H9 (cell line): Measurements from ENCODE around the gene DUSP6. TPM values are rescaled to one million over a fixed set of nuclear protein-coding genes. Genes with fewer than 3 reads are reported as not detected.

Source experiments
- DNase-seq: peaks from one replicate; pipeline ENCODE4 v3.0.0-alpha.2; 2017
- H2AFZ ChIP-seq: one replicate; pipeline ENCODE4 v1.6.1; 2013; ENCODE audit warnings: mild to moderate bottlenecking, low read length, control low read depth, moderate library complexity
- H2AK5ac ChIP-seq: 2 replicates; pipeline ENCODE4 v1.6.1; 2013; ENCODE audit warnings: low read length, control low read depth, mixed read lengths; ENCODE audit not compliant: insufficient read length
- H2BK120ac ChIP-seq: one replicate; pipeline ENCODE4 v1.6.1; 2013; ENCODE audit warnings: low read depth, mild to moderate bottlenecking, low read length, control low read depth, inconsistent platforms; ENCODE audit not compliant: poor library complexity, severe bottlenecking
- H2BK12ac ChIP-seq: 2 replicates; pipeline ENCODE4 v1.6.1; 2013; ENCODE audit warnings: low read length, control low read depth, mixed read lengths, low read depth; ENCODE audit not compliant: insufficient read length
- H2BK15ac ChIP-seq: 2 replicates; pipeline ENCODE4 v1.6.1; 2013; ENCODE audit warnings: low read depth, low read length, control low read depth
- H2BK20ac ChIP-seq: one replicate; pipeline ENCODE4 v1.6.1; 2013; ENCODE audit warnings: low read depth, mild to moderate bottlenecking, low read length, control low read depth, inconsistent platforms; ENCODE audit not compliant: poor library complexity, severe bottlenecking
- H2BK5ac ChIP-seq: 2 replicates; pipeline ENCODE4 v1.6.1; 2013; ENCODE audit warnings: low read length, control low read depth, mixed read lengths; ENCODE audit not compliant: insufficient read length
- H3K14ac ChIP-seq: 2 replicates; pipeline ENCODE4 v1.6.1; 2013; ENCODE audit warnings: low read length, control low read depth; ENCODE audit not compliant: insufficient read depth
- H3K18ac ChIP-seq: 2 replicates; pipeline ENCODE4 v1.6.1; 2013; ENCODE audit warnings: low read depth, mild to moderate bottlenecking, mixed read lengths, low read length, control low read depth; ENCODE audit not compliant: insufficient read length
- H3K23ac ChIP-seq: 2 replicates; pipeline ENCODE4 v1.6.1; 2013; ENCODE audit warnings: low read length, control low read depth, mixed read lengths, low read depth; ENCODE audit not compliant: insufficient read length
- H3K23me2 ChIP-seq: 2 replicates; pipeline ENCODE4 v1.6.1; 2013; ENCODE audit warnings: low read depth, mild to moderate bottlenecking, mixed read lengths, low read length, control low read depth; ENCODE audit not compliant: insufficient read length, poor library complexity, severe bottlenecking
- H3K27ac ChIP-seq: 2 replicates; pipeline ENCODE4 v1.5.1; 2013; ENCODE audit warnings: low read length, control low read depth, mixed read lengths, low read depth; ENCODE audit not compliant: insufficient read length
- H3K27me3 ChIP-seq: 2 replicates; pipeline ENCODE4 v1.6.1; 2013; ENCODE audit warnings: low read length, control low read depth, inconsistent platforms; ENCODE audit not compliant: insufficient read depth
- H3K4ac ChIP-seq: 2 replicates; pipeline ENCODE4 v1.6.1; 2013; ENCODE audit warnings: low read depth, mild to moderate bottlenecking, control low read depth, inconsistent platforms, low read length, moderate library complexity
- H3K4me1 ChIP-seq: 2 replicates; pipeline ENCODE4 v1.6.1; 2013; ENCODE audit warnings: low read length, control low read depth, inconsistent platforms; ENCODE audit not compliant: insufficient read depth
- H3K4me2 ChIP-seq: 2 replicates; pipeline ENCODE4 v1.6.1; 2013; ENCODE audit warnings: low read length, control low read depth, mixed read lengths; ENCODE audit not compliant: insufficient read length, insufficient read depth
- H3K56ac ChIP-seq: 2 replicates; pipeline ENCODE4 v1.6.1; 2013; ENCODE audit warnings: low read depth, mild to moderate bottlenecking, mixed read lengths, low read length, control low read depth; ENCODE audit not compliant: insufficient read length
- H3K79me1 ChIP-seq: 2 replicates; pipeline ENCODE4 v1.6.1; 2013; ENCODE audit warnings: low read depth, mild to moderate bottlenecking, moderate library complexity, low read length, control low read depth, inconsistent platforms; ENCODE audit not compliant: insufficient read depth, poor library complexity, severe bottlenecking
- H3K79me2 ChIP-seq: 2 replicates; pipeline ENCODE4 v1.6.1; 2013; ENCODE audit warnings: low read length, control low read depth, inconsistent platforms; ENCODE audit not compliant: insufficient read depth
- H3K9ac ChIP-seq: 2 replicates; pipeline ENCODE4 v1.6.1; 2013; ENCODE audit warnings: low read length, control low read depth, mixed read lengths; ENCODE audit not compliant: insufficient read length; ENCODE audit errors: extremely low read depth
- H3K9me3 ChIP-seq: one replicate; pipeline ENCODE4 v1.6.1; 2013; ENCODE audit warnings: low read depth, low read length, inconsistent platforms; ENCODE audit not compliant: control insufficient read depth
- H3T11ph ChIP-seq: one replicate; pipeline ENCODE4 v1.6.1; 2013; ENCODE audit warnings: mild to moderate bottlenecking, low read length, control low read depth, inconsistent platforms
- H4K20me1 ChIP-seq: one replicate; pipeline ENCODE4 v1.6.1; 2013; ENCODE audit not compliant: control insufficient read depth, insufficient read length, insufficient read depth
- H4K5ac ChIP-seq: 2 replicates; pipeline ENCODE4 v1.6.1; 2013; ENCODE audit warnings: low read depth, mild to moderate bottlenecking, mixed read lengths, low read length, control low read depth; ENCODE audit not compliant: insufficient read length
- H4K8ac ChIP-seq: replicated peaks from 2 replicates; pipeline ENCODE4 v1.6.1; 2013; ENCODE audit warnings: low read length, control low read depth, mixed read lengths, low read depth; ENCODE audit not compliant: insufficient read length
- H4K91ac ChIP-seq: 2 replicates; pipeline ENCODE4 v1.6.1; 2013; ENCODE audit warnings: low read depth, mild to moderate bottlenecking, moderate library complexity, mixed read lengths, low read length, control low read depth; ENCODE audit not compliant: insufficient read length
- H3K27ac Mint-ChIP-seq, 3 experiments: 2 replicates in 2 of 3; 3 replicates in 1 of 3; pipeline ENCODE4 v1.8.0; 2020 to 2021; ENCODE audit warnings: mixed read lengths in 3 of 3, mild to moderate bottlenecking in 1 of 3, moderate library complexity in 1 of 3
- H3K27me3 Mint-ChIP-seq: 2 replicates; pipeline ENCODE4 v1.8.0; 2021; ENCODE audit warnings: low read depth, mild to moderate bottlenecking, moderate library complexity, mixed read lengths
- H3K36me3 Mint-ChIP-seq, 3 experiments: 2 replicates in 2 of 3; 3 replicates in 1 of 3; pipeline ENCODE4 v1.8.0; 2020 to 2021; ENCODE audit warnings: low read depth in 3 of 3, mixed read lengths in 3 of 3; ENCODE audit not compliant: insufficient read depth in 1 of 3
- H3K4me1 Mint-ChIP-seq, 2 experiments: 2 replicates each; pipeline ENCODE4 v1.8.0; 2020; ENCODE audit warnings: mixed read lengths in 2 of 2
- H3K4me3 Mint-ChIP-seq, 2 experiments: 2 replicates in 1 of 2; 3 replicates in 1 of 2; pipeline ENCODE4 v1.8.0; 2020 to 2021; ENCODE audit warnings: mild to moderate bottlenecking in 2 of 2, mixed read lengths in 2 of 2, moderate library complexity in 1 of 2
- H3K9me3 Mint-ChIP-seq, 2 experiments: 2 replicates in 1 of 2; 3 replicates in 1 of 2; pipeline ENCODE4 v1.8.0; 2020; ENCODE audit warnings: mild to moderate bottlenecking in 2 of 2, mixed read lengths in 2 of 2, moderate library complexity in 1 of 2
- CTCF ChIP-seq: fragments of 200-600 bp; sonication (generic); conservative IDR thresholded peaks from 3 replicates; pipeline ENCODE4 v1.8.0; 2021; ENCODE audit warnings: antibody characterized with exemption, mild to moderate bottlenecking
- WGBS: extraction: QIAGEN DNeasy Blood & Tissue Kit; methylation state at CpG from one replicate; pipeline ENCODE4 v1.1.7; 2013; ENCODE audit warnings: missing lambda C conversion rate, low lambda C conversion rate, mixed read lengths; ENCODE audit not compliant: insufficient read length; ENCODE audit errors: extremely low coverage; 5-methylcytosine and 5-hydroxymethylcytosine counted together
- total RNA-seq: library from RNA; stranded (reverse); gene quantifications from 2 replicates; pipeline ENCODE4 v1.2.1, GENCODE V29; 2021

DUSP6 gene
- total RNA-seq, 1 experiment from 2014 or later = 35.3 TPM

GRCh38 chr12:89346741-89347324 lies 5.5 kb downstream of the DUSP6 start:
- Mint-ChIP-seq H3K9me3 (peaks cover 0 to 22% of the 10 kb centered on the region in 2 experiments; a peak in 4 of 5 replicates), H3K27ac (peak overlapping the region in 2 of 3 experiments; percentile 67 to 97; a peak in 4 of 7 replicates), H3K36me3 (peaks cover 19 to 49% (median 35%) of the 10 kb centered on the region in 3 experiments; a peak in 6 of 7 replicates), H3K27me3 (peaks cover 94% of the 10 kb centered on the region), H3K4me1 (peaks cover 77% of the 10 kb centered on the region in 2 experiments), H3K4me3 (peak overlapping the region in 1 of 2 experiments; percentile 100; a peak in 3 of 5 replicates)
- no CpG with 5 or more reads among the region's 8 CpGs for WGBS
- Histone ChIP-seq H2BK12ac (no peak overlapping the region), H3K4ac (no peak overlapping the region), H3K23me2 (peaks cover 3% of the 10 kb centered on the region), H3K9me3 (no peaks in the 10 kb centered on the region), H3K27ac (peak overlapping the region; percentile 27), H3K4me1 (peaks cover 14% of the 10 kb centered on the region; the same call in 1 of the 2 replicates), H2BK5ac (no peak overlapping the region), H4K20me1 (peaks cover 3% of the 10 kb centered on the region), H2AK5ac (no peak overlapping the region), H3K23ac (no peak overlapping the region), H2BK15ac (no peak overlapping the region), H3K9ac (no peak overlapping the region), H3K79me2 (peaks cover 24% of the 10 kb centered on the region; the same call in 1 of the 2 replicates), H2BK20ac (no peak overlapping the region), H3K27me3 (no peaks in the 10 kb centered on the region), H4K91ac (no peak overlapping the region), H3K18ac (no peak overlapping the region), H4K8ac (no peak overlapping the region), H3T11ph (no peak overlapping the region), H2BK120ac (no peak overlapping the region), H3K4me2 (peak overlapping the region; percentile 28), H4K5ac (no peak overlapping the region), H3K14ac (no peak overlapping the region), H2AFZ (no peak overlapping the region), H3K79me1 (no peaks in the 10 kb centered on the region), H3K56ac (no peak overlapping the region)
- DNase-seq = no peak
- no peak for TF ChIP-seq CTCF
